Activated T-cell treated with anti-CD3 and anti-CD28 coated beads, Interleukin-2, amount 50 U/mL, for 1 hour (primary cell): ENCODE results near the gene UCP1.
"Not testable (repeated sequence)": the region's sequence is repeated elsewhere in the genome, so short reads cannot be mapped to it uniquely, and the experiment has no call there.

ENCODE experiments used
- DNase-seq: peaks from one replicate; pipeline ENCODE4 v3.0.0-alpha.2; 2020

UCP1 gene

GRCh38 chr4:140529434-140529833, 39.3 kb downstream of the UCP1 start:
- no peak for DNase-seq

GRCh38 chr4:140523857-140524742, 44.7 kb downstream of the UCP1 start, which contains the start of gene ELMOD2:
Gene ELMOD2, plus strand, starts transcription at chr4:140524168. Its CDS starts 1,261 bp downstream, at chr4:140525429.
- DNase-seq, result peak; percentile 96

GRCh38 chr4:140523370-140523856, 45.3 kb downstream of the UCP1 start:
- no peak for DNase-seq

- DNase-seq, result no peak
These were observed 53.3 kb downstream of the UCP1 start for GRCh38 chr4:140515423-140515822.

- DNase-seq, result not testable (repeated sequence)
These were observed 55.0 kb downstream of the UCP1 start for GRCh38 chr4:140513765-140514164.
